SK-N-MC (cell line): ENCODE results near the gene DIMT1.

Source experiments
- DNase-seq: peaks from one replicate; pipeline ENCODE4 v3.0.0-alpha.2; 2011; ENCODE audit warnings: low read depth, low spot score
- H3K27ac ChIP-seq: fragments of 200-600 bp; sonication (generic); 2 replicates; pipeline ENCODE4 v1.5.1; 2016; ENCODE audit warnings: mixed run types
- H3K36me3 ChIP-seq: fragments of 200-600 bp; sonication (generic); 2 replicates; pipeline ENCODE4 v1.6.1; 2017; ENCODE audit warnings: antibody characterized with exemption, low read length, mixed read lengths; ENCODE audit not compliant: insufficient read depth
- H3K4me3 ChIP-seq: fragments of 200-600 bp; sonication (generic); 2 replicates; pipeline ENCODE4 v1.5.1; 2016
- H3K9ac ChIP-seq: fragments of 200-600 bp; sonication (generic); 2 replicates; pipeline ENCODE4 v1.8.0; 2017; ENCODE audit warnings: mixed run types, mixed read lengths; ENCODE audit not compliant: insufficient read length
- H3K9me3 ChIP-seq: fragments of 200-600 bp; sonication (generic); 2 replicates; pipeline ENCODE4 v1.6.1; 2017; ENCODE audit warnings: low read depth, mild to moderate bottlenecking, antibody characterized with exemption, low read length, moderate library complexity, mixed read lengths
- EZH2 ChIP-seq: fragments of 200-600 bp; sonication (generic); IDR thresholded peaks from one replicate; pipeline ENCODE4 v1.6.1; 2017; ENCODE audit warnings: antibody characterized with exemption
- FOXP2 ChIP-seq: optimal IDR thresholded peaks from 2 replicates; pipeline ENCODE3; 2011; ENCODE audit warnings: mild to moderate bottlenecking, moderate library complexity; ENCODE audit not compliant: insufficient read depth; ENCODE audit errors: extremely low read length, control extremely low read depth
- POLR2AphosphoS5 ChIP-seq: IDR thresholded peaks from 2 replicates; pipeline ENCODE4 v1.6.1; 2012; ENCODE audit warnings: mild to moderate bottlenecking, low read depth, low read length, borderline replicate concordance

Gene DIMT1

DNA sequence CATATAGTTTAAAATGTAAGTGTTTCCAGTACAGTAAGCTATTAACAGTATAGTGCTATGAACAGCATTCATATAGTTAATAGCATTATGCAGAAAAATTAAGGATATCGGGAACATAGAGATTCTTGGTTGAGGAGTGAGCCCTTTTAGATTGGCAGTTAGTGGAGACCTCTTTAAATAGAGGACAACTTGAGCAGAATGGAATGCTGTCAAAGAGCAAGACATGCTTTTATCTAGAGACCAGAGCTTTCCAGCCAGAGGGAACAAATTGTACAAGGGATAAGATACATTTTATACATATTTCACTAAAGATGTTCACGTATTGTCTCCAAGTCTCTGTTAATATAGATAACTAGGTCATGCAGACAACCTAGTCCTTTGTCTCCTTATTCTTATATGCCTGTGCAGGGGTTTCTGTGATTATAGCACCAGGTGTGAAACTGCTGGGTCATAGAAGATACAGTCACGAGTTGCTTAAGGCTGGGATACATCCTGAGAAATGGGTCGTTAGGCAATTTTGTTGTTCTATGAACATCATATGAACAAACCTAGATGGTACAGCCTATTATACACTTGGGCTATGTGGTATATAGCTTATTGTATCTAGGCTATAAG is 14.9 kb upstream of the DIMT1 start:
- no peaks in the 10 kb centered on the region for H3K36me3 ChIP-seq
- H3K27ac ChIP-seq = no peak overlapping the region
- no peaks in the 10 kb centered on the region for H3K9me3 ChIP-seq
- TF ChIP-seq EZH2 = no peak
- TF ChIP-seq FOXP2 = no peak
- no peak for TF ChIP-seq POLR2AphosphoS5
- no peak overlapping the region for H3K4me3 ChIP-seq
- H3K9ac ChIP-seq = no peak overlapping the region
- DNase-seq = no peak

DNA sequence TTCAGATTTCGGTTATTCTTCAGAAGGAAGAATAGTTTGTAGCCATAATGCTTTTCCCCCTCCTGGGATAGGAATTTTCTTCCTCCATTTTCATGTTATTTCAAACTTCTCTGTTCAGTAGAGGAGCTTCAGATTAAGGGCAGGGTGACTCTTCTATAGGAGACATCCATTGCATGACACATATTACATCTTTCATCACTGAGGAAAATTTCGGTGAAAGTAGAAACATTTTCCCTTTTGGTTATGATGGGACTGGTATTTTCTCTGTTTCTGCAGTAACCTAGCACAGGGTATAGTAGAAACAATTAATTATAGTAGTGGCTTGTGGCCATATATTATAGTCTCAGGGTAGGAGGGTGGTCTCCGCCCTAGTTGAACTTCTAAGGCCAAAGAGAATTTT is 10.0 kb upstream of the DIMT1 start:
- Histone ChIP-seq H3K4me3 (peak overlapping the region; percentile 94), H3K27ac (no peak overlapping the region), H3K9ac (peak overlapping the region; percentile 90), H3K36me3 (no peaks in the 10 kb centered on the region), H3K9me3 (no peaks in the 10 kb centered on the region)
- no peak for DNase-seq
- no peak for TF ChIP-seq EZH2
- TF ChIP-seq POLR2AphosphoS5 = no peak
- no peak for TF ChIP-seq FOXP2

DNA sequence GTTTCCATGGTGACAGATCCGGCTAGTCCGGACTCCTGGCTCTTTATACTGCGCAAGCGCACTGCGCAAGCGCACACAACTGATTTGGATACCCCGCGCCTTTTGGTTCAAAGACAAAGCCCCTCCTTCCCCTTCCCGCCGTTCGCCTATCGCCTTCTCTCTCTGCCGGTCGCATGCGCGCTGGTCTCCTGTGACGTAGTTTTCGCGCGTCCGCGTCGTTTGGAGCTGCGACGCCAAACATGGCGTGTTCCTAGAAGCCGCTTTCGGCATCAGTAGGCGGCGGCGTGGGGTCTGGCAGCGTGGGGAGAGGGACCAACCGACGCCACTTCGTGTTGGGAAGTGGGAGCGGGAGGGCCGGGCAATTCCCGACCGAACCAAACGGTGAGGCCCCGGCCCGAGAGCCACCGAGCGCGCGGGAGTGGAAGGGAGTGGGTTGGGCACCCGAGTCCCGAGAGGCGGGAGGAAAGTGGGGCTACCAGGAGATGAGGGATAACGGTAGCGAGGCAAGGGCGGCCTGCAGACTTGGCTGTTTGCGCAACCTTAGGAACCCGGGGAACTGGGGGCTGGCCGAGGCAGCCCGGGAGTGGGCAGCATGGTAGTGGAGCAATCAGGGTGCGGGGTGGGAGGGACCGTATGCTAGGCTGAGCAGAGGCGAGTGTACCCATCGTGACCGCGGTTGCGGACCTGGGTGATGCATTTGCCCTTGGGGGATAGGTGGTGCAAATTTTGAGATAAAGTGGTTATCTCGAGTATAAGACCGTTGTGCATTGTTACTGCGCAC is 9.0 kb upstream of the DIMT1 start, which contains the start of gene IPO11:
TSS of gene IPO11 (plus strand) at position 215 of the 781 bp plus-strand sequence. CDS start 24,517 bp downstream, outside the sequence.
- TF ChIP-seq FOXP2 = no peak
- peak; percentile 90 for TF ChIP-seq POLR2AphosphoS5
- peak within 1 kb of the TSS; percentile 90 for H3K9ac ChIP-seq
- peak; percentile 98 for DNase-seq
- H3K27ac ChIP-seq = peak within 1 kb of the TSS; percentile 88
- H3K4me3 ChIP-seq = peak within 1 kb of the TSS; percentile 94
- H3K9me3 ChIP-seq = no peaks in the 10 kb centered on the region
- no peaks in the 10 kb centered on the region for H3K36me3 ChIP-seq

DNA sequence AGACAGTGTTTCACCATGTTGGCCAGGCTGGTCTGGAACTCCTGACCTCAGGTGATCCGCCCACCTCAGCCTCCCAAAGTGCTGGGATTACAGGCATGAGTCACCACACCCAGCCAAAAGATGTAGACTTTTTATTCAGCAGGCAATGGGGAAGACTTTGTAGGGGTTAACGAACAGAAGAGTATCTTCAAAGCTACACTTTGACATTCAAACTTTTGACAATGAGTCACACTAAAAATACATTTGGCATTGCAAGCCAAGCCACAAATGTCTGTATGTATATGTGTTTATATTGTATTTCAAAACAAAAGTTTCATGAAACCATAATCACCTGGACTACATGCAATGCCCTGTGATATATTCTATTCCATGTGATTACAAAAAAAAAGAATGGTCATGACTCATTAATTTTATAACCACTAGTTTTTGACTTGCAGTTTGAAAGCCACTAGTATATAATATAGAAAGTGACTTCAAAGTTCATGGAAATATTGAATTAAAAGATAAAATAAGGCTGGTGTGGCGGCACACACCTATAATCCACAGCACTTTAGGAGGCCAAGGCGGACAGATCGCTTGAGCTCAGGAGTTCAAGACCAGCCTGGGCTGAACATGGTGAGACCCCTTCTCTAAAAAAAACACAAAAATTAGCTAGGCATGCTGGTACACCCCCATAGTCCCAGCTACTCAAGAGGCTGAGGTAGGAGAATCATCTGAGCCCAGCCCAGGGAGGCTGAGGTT is 8.3 kb downstream of the DIMT1 start:
- Histone ChIP-seq H3K9me3 (no peaks in the 10 kb centered on the region), H3K36me3 (peaks cover 85% of the 10 kb centered on the region), H3K9ac (no peak overlapping the region), H3K27ac (no peak overlapping the region), H3K4me3 (no peak overlapping the region)
- no peak for DNase-seq
- TF ChIP-seq FOXP2 (no peak), EZH2 (no peak), POLR2AphosphoS5 (no peak)

DNA sequence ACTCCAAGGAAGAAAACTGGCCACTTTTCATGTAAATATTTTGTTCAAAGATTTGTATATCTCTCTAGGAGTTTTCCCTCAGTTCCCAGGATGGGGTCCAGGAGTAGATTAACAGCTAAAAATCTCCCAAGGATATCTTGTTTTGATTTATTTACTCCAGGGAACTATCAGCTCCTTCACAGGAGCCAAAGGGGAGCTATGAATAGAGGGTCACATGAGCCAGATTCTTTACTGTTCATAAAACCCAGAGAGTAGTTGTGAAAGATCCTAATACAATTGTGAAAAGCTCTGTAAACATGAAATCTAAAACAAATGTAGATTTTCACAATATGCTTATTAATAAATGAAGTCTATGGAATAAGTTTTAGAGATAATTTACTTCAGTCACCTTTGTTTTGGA is 16.9 kb downstream of the DIMT1 start:
- no peak for TF ChIP-seq POLR2AphosphoS5
- no peak for TF ChIP-seq FOXP2
- no peak for TF ChIP-seq EZH2
- no peak for DNase-seq
- Histone ChIP-seq H3K36me3 (peaks cover 90% of the 10 kb centered on the region), H3K4me3 (no peak overlapping the region), H3K9me3 (no peaks in the 10 kb centered on the region), H3K9ac (no peak overlapping the region), H3K27ac (no peak overlapping the region)

DNA sequence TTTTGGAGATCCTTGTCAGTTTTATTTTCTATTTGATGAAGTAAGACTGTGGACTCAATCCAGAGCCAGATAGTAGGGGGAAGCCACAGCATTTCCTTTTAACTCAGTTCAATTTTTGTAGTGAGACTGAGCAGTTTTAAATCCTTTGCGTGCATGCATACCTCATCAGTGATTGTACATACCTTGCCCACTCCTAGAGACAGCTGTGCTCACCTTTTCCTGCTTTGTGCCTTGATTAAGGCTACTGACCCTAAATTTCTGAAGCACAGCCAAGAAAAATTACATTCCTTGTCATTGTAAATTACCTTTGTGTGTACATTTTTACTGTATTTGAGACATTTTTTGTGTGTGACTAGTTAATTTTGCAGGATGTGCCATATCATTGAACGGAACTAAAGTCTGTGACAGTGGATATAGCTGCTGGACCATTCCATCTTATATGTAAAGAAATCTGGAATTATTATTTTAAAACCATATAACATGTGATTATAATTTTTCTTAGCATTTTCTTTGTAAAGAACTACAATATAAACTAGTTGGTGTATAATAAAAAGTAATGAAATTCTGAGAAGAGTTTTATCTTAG is 17.8 kb downstream of the DIMT1 start:
- no peak for DNase-seq
- H3K27ac ChIP-seq = peak overlapping the region; percentile 53; the same call in 1 of the 2 replicates
- H3K4me3 ChIP-seq = no peak overlapping the region
- TF ChIP-seq FOXP2 (no peak), POLR2AphosphoS5 (no peak), EZH2 (no peak)
- no peak overlapping the region for H3K9ac ChIP-seq
- H3K9me3 ChIP-seq = no peaks in the 10 kb centered on the region
- H3K36me3 ChIP-seq = peaks cover 90% of the 10 kb centered on the region

DNA sequence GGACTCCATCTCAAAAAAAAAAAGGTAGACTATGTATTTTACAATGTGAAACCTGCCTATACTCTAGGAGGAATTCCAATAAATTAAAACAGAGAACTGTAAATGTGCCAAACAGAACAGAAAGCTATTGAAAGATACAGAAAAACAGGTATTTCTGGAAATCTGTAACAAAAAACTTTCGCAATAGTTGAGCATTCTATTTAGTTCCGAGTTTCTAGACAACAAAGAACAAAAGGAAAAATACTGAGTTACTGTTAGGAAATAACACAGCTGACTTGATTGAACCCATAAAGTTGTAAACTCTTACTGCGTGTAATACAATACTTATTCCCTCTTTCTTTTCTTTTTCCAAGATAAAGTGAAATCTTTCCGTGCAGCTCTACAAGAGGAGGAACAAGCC is 18.6 kb downstream of the DIMT1 start:
- Histone ChIP-seq H3K4me3 (no peak overlapping the region), H3K36me3 (peaks cover 90% of the 10 kb centered on the region), H3K9ac (no peak overlapping the region), H3K27ac (peak overlapping the region; percentile 53; the same call in 1 of the 2 replicates), H3K9me3 (no peaks in the 10 kb centered on the region)
- no peak for DNase-seq
- no peak for TF ChIP-seq EZH2

DNA sequence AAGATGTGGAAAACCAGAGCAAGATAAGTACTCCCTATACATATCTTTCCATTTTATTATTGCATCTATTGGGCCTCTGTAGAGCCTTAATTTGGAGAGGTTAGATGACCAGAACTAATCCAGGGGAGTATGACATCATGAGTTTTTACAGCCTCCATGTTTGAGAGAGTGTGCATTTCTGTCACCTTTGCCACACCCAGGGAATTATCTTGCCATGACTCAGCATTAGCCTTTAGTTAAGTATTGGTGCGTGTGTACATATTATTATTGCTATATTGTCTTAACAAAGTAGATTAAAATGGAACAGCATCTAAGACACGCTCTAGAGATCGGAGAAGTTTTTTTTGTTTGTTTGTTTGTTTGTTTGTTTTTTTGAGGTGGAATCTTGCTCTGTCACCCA is 27.6 kb downstream of the DIMT1 start:
- no peak overlapping the region for H3K27ac ChIP-seq
- TF ChIP-seq EZH2 (no peak), FOXP2 (no peak), POLR2AphosphoS5 (no peak)
- no peaks in the 10 kb centered on the region for H3K9me3 ChIP-seq
- DNase-seq = no peak
- peaks cover 76% of the 10 kb centered on the region for H3K36me3 ChIP-seq
- H3K9ac ChIP-seq = no peak overlapping the region
- no peak overlapping the region for H3K4me3 ChIP-seq
